Heart left ventricle (tissue), 16 donors: Measurements from ENCODE around the gene CCNL2. TPM values are rescaled to one million over a fixed set of nuclear protein-coding genes. Genes with fewer than 3 reads are reported as not detected.

Source experiments
- ATAC-seq, 4 donors: fragments of 200-7000 bp; cut with Tn5 transposase; one replicate each; pipeline ENCODE4 v1.9.1; 2020 to 2022; ENCODE audit warnings: moderate library complexity in 4 of 4, mild to moderate bottlenecking in 3 of 4, moderate number of reproducible peaks in 1 of 4
- DNase-seq, 5 donors: peaks; one replicate each; pipeline ENCODE4 v3.0.0-alpha.2; 2020
- H3K27ac ChIP-seq, 12 donors: fragments of 200-600 bp; sonication (generic) in 4 of 12; one replicate each; pipeline versions ENCODE4 v1.5.0 to v1.8.0; 2016 to 2022; ENCODE audit warnings: mild to moderate bottlenecking in 2 of 12
- H3K27me3 ChIP-seq, 9 donors: fragments of 200-600 bp; sonication (generic) in 2 of 9; one replicate each; pipeline versions ENCODE4 v1.5.1 to v1.8.0; 2016 to 2022; ENCODE audit warnings: mild to moderate bottlenecking in 3 of 9
- H3K36me3 ChIP-seq, 9 donors: fragments of 200-600 bp; sonication (generic) in 2 of 9; one replicate each; pipeline versions ENCODE4 v1.5.0 to v1.8.0; 2018 to 2022; ENCODE audit warnings: mild to moderate bottlenecking in 2 of 9
- H3K4me1 ChIP-seq, 12 donors: fragments of 200-600 bp; sonication (generic) in 4 of 12; one replicate each; pipeline versions ENCODE4 v1.5.0 to v1.8.0; 2016 to 2022; ENCODE audit warnings: mild to moderate bottlenecking in 3 of 12
- H3K4me3 ChIP-seq, 12 donors: fragments of 200-600 bp; sonication (generic) in 4 of 12; one replicate each; pipeline versions ENCODE4 v1.5.0 to v1.8.0; 2017 to 2022; ENCODE audit warnings: mild to moderate bottlenecking in 9 of 12, moderate library complexity in 4 of 12
- H3K9me3 ChIP-seq, 12 donors: fragments of 200-600 bp; sonication (generic) in 4 of 12; one replicate each; pipeline versions ENCODE4 v1.5.0 to v1.8.0; 2016 to 2022; ENCODE audit warnings: mild to moderate bottlenecking in 1 of 12
- POLR2A ChIP-seq, 2 donors: fragments of 450-650 bp; IDR thresholded peaks; one replicate each; pipeline ENCODE4 v1.6.1; 2017; ENCODE audit warnings: antibody characterized with exemption in 2 of 2, mild to moderate bottlenecking in 2 of 2, moderate library complexity in 2 of 2
- WGBS, 4 donors: extraction: QIAGEN DNeasy Blood & Tissue Kit in 2 of 4; methylation state at CpG; one replicate each; pipeline versions ENCODE4 v1.1.5 to v1.1.7; 2013 to 2018; 5-methylcytosine and 5-hydroxymethylcytosine counted together
- intact Hi-C, 10 donors: fragments of 100-400 bp; cut with DNase I; formaldehyde crosslinking; loops; one replicate each; pipeline versions ENCODE4 v1.11.1 to v1.14.2; 2022
- polyA plus RNA-seq, 2 donors: library from polyadenylated mRNA; stranded (reverse); fragments of 200-250 nt; gene quantifications; one replicate each; pipeline ENCODE4 v1.2.3, GENCODE V29; 2013
- total RNA-seq, 9 donors: library from RNA; depleted of rRNA in 2 of 9; stranded (reverse); fragments of >200 nt in 2 of 9; fragmentation: NEBNext Ultra II Directional in 3 of 9; extraction: Animal tissue kit (Norgen Biotek cat#: 25700) in 3 of 9; gene quantifications; one replicate each; pipeline versions ENCODE4 v1.1.0 to v1.2.4, GENCODE V29; 2016 to 2023
- TF ChIP-seq, protein P1 (sequence below), 12 donors: fragments of 200-600 bp; sonication (generic) in 4 of 12; IDR thresholded peaks; one replicate each; pipeline versions ENCODE4 v1.5.0 to v1.8.0; 2018 to 2022; ENCODE audit warnings: antibody characterized with exemption in 12 of 12, mild to moderate bottlenecking in 5 of 12
- donor health status: ischemic (EF 13 %, LVEDD 7.1; RV severe dilation, severe dysfunction).
- donor health status: healthy with polysubstance abuse.
- donor health status: DM: no; HTN: yes; CAD: no.
- donor health status: DM: no; HTN: no; CAD: no.
- donor health status: ischemic (EF 25% LVEDD 6.9; RV normal size, moderate dysfunction).
- donor health status: ischemic (EF 25% LVEDD 5.7; RV mildly dilated, moderate dysfunction).
- donor health status: healthy.
- donor health status: DM: yes; HTN: yes; CAD: no.
- donor health status: ischemic (EF 35%, LVEDD 5.7; RV mildly dilated, moderate dysfunction).
- donor health status: nonischemic (EF 11% LVEDD 7.7; RV severe dilation, severe dysfunction).
- donor health status: DM: yes; HTN: yes; CAD: no.
- donor health status: PGD.
- donor health status: ischemic (EF 29% LVEDD 5.4; RV normal size, mild dysfunction).
- donor health status: nonischemic (EF 23%, LVEDD 6.1; RV moderate dilation, normal function).

Gene CCNL2
- total and polyA plus RNA-seq, 11 donors = 35.4 to 87.8 (median 50.7) TPM

DNA sequence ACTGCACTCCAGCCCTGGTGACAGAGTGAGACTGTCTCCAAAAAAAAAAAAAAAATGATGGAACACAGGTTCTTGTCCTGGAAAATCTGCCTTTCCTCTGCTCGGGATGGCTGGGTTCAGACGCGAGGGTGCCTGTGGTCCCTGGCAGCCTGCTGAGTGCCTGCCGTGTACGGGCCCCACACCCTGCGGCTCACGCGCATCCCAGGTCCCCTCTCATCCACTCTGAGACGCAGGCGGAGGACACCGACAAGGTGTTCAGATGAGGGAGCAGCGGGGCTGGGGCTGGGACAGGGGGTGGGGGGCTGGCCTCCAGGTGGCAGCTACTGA lies 26.3 kb upstream of the CCNL2 start:
- H3K4me3 ChIP-seq = no peak overlapping the region
- no peaks in the 10 kb centered on the region for H3K36me3 ChIP-seq
- peaks cover 0 to 24% (median 0%) of the 10 kb centered on the region in 9 donors for H3K27me3 ChIP-seq
- DNase-seq (peak in 2 of 5 donors; percentile 17 to 52), ATAC-seq (no peak)
- intact Hi-C loops = no loop called here
- TF ChIP-seq POLR2A (IDR thresholded peaks at IDR 0.05) = no peak
- TF ChIP-seq, protein P1, sequence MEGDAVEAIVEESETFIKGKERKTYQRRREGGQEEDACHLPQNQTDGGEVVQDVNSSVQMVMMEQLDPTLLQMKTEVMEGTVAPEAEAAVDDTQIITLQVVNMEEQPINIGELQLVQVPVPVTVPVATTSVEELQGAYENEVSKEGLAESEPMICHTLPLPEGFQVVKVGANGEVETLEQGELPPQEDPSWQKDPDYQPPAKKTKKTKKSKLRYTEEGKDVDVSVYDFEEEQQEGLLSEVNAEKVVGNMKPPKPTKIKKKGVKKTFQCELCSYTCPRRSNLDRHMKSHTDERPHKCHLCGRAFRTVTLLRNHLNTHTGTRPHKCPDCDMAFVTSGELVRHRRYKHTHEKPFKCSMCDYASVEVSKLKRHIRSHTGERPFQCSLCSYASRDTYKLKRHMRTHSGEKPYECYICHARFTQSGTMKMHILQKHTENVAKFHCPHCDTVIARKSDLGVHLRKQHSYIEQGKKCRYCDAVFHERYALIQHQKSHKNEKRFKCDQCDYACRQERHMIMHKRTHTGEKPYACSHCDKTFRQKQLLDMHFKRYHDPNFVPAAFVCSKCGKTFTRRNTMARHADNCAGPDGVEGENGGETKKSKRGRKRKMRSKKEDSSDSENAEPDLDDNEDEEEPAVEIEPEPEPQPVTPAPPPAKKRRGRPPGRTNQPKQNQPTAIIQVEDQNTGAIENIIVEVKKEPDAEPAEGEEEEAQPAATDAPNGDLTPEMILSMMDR (IDR thresholded peaks at IDR 0.05) = no peak
- WGBS, 4 donors = 68 to 83% (median 78%) methylated on average over 10 to 12 of the region's 12 CpGs
- H3K9me3 ChIP-seq = no peaks in the 10 kb centered on the region
- peaks cover 0 to 38% (median 17%) of the 10 kb centered on the region in 12 donors for H3K4me1 ChIP-seq
- H3K27ac ChIP-seq = peak overlapping the region in 1 of 12 donors; percentile 26

DNA sequence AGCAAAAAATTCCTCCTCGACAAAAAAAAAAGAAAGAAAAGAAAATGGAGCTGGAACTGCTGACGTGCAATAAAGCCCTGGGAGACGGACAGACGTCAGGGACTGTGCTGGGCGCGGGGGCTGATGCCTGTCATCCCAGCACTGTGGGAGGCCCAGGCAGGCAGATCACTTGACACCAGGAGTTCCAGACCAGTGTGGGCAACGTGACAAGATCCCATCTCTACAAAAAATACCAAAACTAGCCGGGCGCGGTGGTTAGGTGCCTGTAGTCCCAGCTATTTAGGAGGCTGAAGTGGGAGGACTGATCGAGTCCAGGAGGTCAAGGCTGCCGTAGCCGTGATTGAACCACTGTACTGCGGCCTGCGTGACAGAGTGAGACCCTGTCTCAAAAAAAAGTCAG lies 25.6 kb upstream of the CCNL2 start:
- peak in 2 of 5 donors; percentile 14 to 17 for DNase-seq
- no peak for TF ChIP-seq POLR2A (IDR thresholded peaks at IDR 0.05)
- TF ChIP-seq, protein P1 (IDR thresholded peaks at IDR 0.05) = no peak
- intact Hi-C loops = no loop called here
- no peak overlapping the region for H3K27ac ChIP-seq
- WGBS, 4 donors = 77 to 91% (median 85%) methylated on average over 15 of the region's 15 CpGs
- peaks cover 0 to 36% (median 11%) of the 10 kb centered on the region in 12 donors for H3K4me1 ChIP-seq
- H3K36me3 ChIP-seq = no peaks in the 10 kb centered on the region
- H3K27me3 ChIP-seq = peaks cover 0 to 24% (median 0%) of the 10 kb centered on the region in 9 donors
- no peak for ATAC-seq
- no peaks in the 10 kb centered on the region for H3K9me3 ChIP-seq
- H3K4me3 ChIP-seq = no peak overlapping the region

DNA sequence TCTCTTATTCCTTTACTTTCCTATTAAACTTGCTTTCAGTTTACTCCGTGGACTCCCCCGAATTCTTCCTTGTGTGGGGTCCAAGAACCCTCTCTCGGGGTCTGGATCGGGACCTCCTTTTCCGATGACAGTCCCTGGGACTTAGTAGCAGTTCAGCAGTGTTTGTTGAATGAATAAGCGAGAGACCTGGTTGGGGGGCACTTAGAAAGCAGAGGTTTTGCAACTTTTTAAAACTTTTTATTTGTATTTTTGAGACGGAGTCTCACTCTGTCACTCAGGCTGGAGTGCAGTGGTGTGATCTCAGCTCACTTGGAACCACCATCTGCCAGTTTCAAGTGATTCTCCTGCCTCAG lies 24.1 kb upstream of the CCNL2 start:
- H3K27ac ChIP-seq = no peak overlapping the region
- no peaks in the 10 kb centered on the region for H3K36me3 ChIP-seq
- no peak for TF ChIP-seq POLR2A (IDR thresholded peaks at IDR 0.05)
- TF ChIP-seq, protein P1 (IDR thresholded peaks at IDR 0.05) = no peak
- H3K9me3 ChIP-seq = no peaks in the 10 kb centered on the region
- peaks cover 0 to 32% (median 2%) of the 10 kb centered on the region in 12 donors for H3K4me1 ChIP-seq
- ATAC-seq (no peak), DNase-seq (peak in 1 of 5 donors; percentile 4)
- no peak overlapping the region for H3K4me3 ChIP-seq
- intact Hi-C loops = no loop called here
- peaks cover 0 to 21% (median 0%) of the 10 kb centered on the region in 9 donors for H3K27me3 ChIP-seq
- 75 to 89% (median 81%) methylated on average over 7 of the region's 7 CpGs for WGBS, 4 donors

DNA sequence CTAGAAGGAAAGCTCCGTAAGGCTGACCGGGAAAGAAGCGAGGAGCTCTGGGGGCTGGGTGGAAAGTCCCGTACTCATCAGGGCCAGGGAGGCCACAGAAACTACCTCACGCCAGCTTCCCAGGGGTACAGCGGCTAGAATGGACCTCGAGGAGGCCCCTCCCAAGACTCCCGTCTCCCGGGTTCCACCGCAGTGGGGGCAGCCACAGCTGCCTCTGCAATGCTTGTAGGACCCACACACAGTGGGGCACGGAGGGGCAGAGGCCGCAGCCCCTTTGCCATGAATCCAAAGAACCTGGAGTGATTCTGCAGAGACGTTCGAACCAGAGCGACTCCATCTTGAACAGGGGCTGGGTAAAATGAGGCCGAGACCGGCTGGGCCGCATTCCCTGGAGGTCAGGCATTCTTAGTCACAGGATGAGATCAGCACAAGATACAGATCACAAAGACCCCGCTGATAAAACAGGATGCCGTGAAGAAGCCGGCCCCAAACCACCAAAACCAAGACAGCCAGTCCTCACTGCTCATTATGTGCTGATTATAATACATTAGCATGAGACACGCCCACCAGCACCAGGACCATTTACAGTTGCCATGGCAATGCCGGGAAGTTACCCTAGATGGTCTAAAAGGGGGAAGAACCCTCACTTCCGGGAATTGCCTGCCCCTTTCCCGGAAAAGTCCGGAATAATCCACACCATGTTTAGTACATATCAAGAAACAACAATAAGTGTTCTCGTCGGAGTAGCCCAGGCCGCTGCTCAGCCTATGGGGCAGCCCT lies 23.5 kb upstream of the CCNL2 start:
- TF ChIP-seq, protein P1 (IDR thresholded peaks at IDR 0.05) = no peak
- TF ChIP-seq POLR2A (IDR thresholded peaks at IDR 0.05) = no peak
- WGBS, 4 donors = 52 to 64% (median 55%) methylated on average over 23 to 29 of the region's 29 CpGs
- intact Hi-C loops = no loop called here
- peaks cover 0 to 29% (median 2%) of the 10 kb centered on the region in 12 donors for H3K4me1 ChIP-seq
- peak in 2 of 5 donors; percentile 23 to 31 for DNase-seq
- ATAC-seq = no peak
- no peak overlapping the region for H3K4me3 ChIP-seq
- H3K27ac ChIP-seq = no peak overlapping the region
- no peaks in the 10 kb centered on the region for H3K9me3 ChIP-seq
- H3K27me3 ChIP-seq = peaks cover 0 to 19% (median 0%) of the 10 kb centered on the region in 9 donors
- no peaks in the 10 kb centered on the region for H3K36me3 ChIP-seq
